OCI-M2 (cell line): Measurements from ENCODE around the gene BCL11B.

Experiments used
- DNase-seq: peaks from one replicate; lab custom pipeline; 2025; ENCODE audit not compliant: unreplicated experiment; lab: John Stamatoyannopoulos, UW

The BCL11B gene

GRCh38 chr14:99271951-99272631 lies at the start of gene BCL11B:
Gene BCL11B (minus strand): TSS chr14:99272197. CDS start chr14:99271218, 979 bp downstream.
- DNase-seq = peak; percentile 38

- no peak for DNase-seq
Measured at GRCh38 chr14:99321236-99321925, 49.4 kb upstream of the BCL11B start.

- no peak for DNase-seq
Measured at GRCh38 chr14:99320621-99321235, 48.7 kb upstream of the BCL11B start.

DNA sequence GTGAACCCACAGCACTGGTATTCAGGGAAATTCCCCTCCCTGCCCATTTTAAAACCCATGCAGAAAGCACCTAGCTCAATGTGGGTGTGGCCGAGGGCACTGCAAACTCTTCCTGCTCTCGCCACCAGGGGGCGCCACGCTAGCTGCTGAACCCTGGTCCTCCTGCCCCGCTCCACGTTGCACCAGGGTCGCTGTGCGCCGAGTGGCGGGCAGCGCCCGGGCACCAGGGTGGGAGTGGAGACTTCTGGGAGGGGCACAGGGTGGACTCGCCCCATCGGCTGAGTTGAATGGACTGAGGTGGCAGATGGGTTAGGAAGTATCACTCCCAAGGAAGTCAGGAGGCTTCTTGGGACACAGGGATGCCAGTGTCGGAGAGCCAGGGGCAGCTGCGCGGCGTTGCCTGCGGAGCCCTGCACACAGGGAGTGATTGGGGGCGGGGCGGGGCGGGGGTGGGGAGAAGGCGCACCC lies 48.1 kb upstream of the BCL11B start:
- DNase-seq = no peak

DNA sequence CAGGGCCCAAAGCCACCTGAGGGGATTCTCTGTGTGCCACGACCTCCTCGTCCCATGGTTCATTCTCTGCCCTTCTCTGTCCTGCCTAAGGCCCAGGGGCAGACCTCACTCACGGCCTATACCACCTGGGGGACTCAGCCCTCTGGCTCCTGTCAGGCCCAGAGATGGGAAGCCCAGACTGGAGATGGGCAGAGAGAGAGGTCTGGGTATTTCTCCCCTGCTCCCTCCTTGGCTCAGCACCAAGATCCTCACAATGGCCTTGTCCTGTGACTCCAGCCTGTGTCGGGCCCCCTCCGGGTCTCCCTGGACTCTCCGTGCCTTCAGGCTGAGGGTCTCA lies 46.9 kb upstream of the BCL11B start:
- no peak for DNase-seq

DNA sequence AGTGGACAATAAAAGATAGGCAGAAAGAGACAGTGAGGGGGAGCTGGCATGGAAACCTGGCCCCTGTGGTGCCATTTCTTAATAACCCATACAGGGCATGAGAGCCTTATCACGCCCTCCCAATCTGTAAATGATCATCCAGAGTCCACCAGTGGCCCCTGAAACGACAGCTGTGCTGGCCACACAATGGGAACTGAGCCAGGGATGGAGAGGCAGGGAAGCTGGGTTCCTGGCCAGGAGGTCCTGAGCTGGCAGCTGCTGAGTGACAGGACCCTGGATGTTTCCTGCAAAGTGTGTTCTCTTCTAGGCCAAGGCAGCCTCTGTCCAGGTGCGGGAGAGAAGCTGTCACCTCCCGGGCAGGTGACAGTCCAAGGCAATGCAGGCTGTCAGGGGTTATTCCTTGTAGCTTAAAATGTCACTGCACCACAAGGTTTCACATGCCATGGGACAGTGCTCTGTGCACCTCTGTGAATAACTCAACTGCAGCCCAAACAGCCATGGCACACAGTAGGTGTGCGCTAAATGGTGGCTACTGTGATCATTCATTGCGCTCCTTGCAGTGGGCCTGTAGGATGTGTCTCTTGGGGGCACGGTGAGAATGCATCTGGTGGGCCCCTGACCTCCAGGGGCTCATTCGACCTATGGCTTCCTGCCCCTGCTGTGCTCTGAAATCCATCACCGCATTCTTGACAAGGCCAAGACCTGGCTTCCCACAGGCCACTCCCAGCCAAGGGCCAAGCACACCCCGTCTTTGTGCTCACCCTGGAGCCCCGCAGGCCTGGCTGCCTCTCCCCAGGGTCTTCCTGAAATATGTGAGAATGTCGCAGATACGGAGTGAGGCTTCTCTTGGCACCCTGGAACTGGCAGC lies 46.3 kb upstream of the BCL11B start:
- DNase-seq = no peak

DNA sequence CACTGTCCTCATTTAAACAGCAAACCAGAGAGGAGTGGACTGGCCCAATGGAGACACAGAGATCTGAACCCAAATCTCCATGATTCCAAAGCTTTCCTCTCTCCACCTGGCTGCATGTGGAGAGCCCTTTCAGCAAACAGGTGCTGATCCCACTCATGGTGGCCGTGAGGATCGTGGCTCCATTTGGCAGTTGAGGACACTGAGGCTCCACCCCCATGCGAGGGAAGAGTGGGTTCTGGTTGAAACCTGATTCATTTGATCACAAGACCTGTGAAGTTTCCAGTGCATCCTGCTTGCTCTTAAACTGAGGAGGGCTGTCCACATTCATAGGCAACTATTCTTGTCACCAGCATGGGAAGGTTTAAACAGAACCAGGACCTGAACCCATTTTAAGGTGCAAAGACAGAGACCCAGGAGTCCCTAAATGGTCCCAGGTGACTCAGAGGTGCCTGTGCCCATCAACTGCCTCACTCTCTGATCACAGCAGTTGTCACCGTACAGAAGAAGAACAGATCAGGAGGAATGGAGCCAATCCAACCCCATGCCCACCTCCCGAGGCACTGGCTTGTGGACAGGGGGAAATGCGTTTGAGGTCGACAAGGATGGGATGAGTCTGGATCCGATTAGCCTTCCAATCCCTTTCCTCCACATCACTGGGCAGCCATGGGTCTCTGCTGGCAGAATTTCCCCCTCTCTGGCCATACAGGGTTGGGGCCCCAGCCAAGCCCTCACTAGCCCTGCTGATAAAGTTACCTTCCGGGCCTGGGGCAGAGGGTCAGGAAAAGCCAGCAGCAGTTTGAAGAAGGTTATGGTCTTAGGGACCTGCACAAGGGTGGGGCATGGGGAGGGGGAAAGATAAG lies 45.5 kb upstream of the BCL11B start:
- DNase-seq = no peak

GRCh38 chr14:99316281-99317163 lies 44.5 kb upstream of the BCL11B start:
- no peak for DNase-seq

DNA sequence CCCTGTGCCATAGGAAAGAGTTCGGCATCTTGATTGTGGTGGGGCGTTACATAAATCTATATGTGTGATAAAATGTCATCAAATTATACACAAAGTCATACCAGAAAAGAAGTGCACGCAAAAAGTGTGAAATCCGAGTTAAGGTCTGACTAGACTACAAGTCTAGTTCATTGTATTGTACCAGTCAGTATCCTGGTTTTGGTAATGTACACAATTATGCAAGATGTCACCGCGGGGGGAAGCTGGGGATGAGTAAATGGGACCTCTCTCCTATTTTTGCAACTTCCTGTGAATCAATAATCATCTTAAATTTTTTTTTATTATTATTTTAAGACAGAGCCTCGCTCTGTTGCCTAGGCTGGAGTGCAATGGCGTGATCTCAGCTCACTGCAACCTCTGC lies 43.2 kb upstream of the BCL11B start:
- no peak for DNase-seq

- DNase-seq = no peak
Measured at GRCh38 chr14:99314623-99315022, 42.6 kb upstream of the BCL11B start.

GRCh38 chr14:99313234-99313633 lies 41.2 kb upstream of the BCL11B start:
- no peak for DNase-seq

GRCh38 chr14:99312106-99312505 lies 40.1 kb upstream of the BCL11B start:
- DNase-seq = no peak

- DNase-seq = no peak
Measured at GRCh38 chr14:99309220-99309766, 37.3 kb upstream of the BCL11B start.

- DNase-seq = no peak
Measured at GRCh38 chr14:99304208-99304607, 32.2 kb upstream of the BCL11B start.

DNA sequence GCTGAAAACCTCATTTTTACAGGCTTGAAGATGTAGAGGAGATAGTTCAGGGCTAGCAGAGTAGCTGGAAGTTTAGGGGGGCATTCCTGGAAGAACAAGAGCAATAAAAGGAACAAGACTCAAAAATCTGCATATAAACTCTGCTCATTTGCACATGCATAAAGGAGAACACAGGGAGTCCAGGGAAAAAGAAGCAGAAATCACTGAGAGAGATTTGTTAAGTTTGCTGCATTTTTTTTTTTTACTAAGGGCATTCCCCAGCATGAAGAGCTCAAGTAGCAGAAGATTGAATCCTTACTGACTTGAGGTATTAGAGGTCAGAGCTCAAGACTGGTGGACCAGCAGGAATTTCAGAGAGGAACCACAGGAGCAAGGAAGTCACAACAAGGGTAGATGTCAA lies 28.2 kb upstream of the BCL11B start:
- no peak for DNase-seq

DNA sequence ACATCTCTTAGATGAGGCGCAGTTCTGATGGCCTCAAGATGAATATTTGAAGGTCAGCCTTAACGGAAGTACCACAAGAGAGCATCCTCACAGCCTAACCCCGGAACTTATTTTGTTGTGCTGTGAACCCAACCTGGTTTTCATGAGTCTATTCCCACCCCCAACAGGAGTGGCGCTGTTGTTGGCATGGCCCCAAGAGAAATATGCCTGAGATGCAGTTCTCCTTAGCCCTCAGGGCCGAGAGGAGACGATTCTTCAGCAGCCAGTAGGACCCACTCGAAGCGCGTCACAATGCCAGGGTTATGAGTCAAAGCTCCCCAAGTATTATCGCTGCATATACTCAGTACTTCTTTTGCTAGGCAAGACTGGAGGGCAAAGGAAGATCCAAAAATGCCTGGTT lies 24.5 kb upstream of the BCL11B start:
- no peak for DNase-seq

- DNase-seq = no peak
Measured at GRCh38 chr14:99289394-99290189, 17.6 kb upstream of the BCL11B start.

- no peak for DNase-seq
Measured at GRCh38 chr14:99288948-99289347, 17.0 kb upstream of the BCL11B start.
